Activated T-helper 17 cell treated with anti-CD3 and anti-CD28 coated beads, Interleukin-2, amount 50 U/mL, for 72 hours (primary cell): Measurements from ENCODE around the gene SPNS2. TPM values are rescaled to one million over a fixed set of nuclear protein-coding genes. Genes with fewer than 3 reads are reported as not detected.
A peak's percentile ranks its signal among the peaks of the same experiment; 100 is the strongest.

Experiments used
- ATAC-seq: fragments of 150-1000 bp; cut with Tn5 transposase; replicated peaks from 2 replicates; pipeline ENCODE4 v1.10.0; 2021; ENCODE audit warnings: mild to moderate bottlenecking, moderate library complexity
- H3K27ac Mint-ChIP-seq: one replicate; pipeline ENCODE4 v1.8.0; 2022; ENCODE audit warnings: mixed read lengths
- H3K27me3 Mint-ChIP-seq: one replicate; pipeline ENCODE4 v1.8.0; 2022; ENCODE audit warnings: mixed read lengths
- H3K36me3 Mint-ChIP-seq: one replicate; pipeline ENCODE4 v1.8.0; 2022; ENCODE audit warnings: low read depth, mild to moderate bottlenecking, mixed read lengths
- H3K4me1 Mint-ChIP-seq: one replicate; pipeline ENCODE4 v1.8.0; 2022; ENCODE audit warnings: mixed read lengths
- H3K4me3 Mint-ChIP-seq: one replicate; pipeline ENCODE4 v1.8.0; 2022; ENCODE audit warnings: mild to moderate bottlenecking, mixed read lengths
- H3K9me3 Mint-ChIP-seq: one replicate; pipeline ENCODE4 v1.8.0; 2022; ENCODE audit warnings: mixed read lengths
- total RNA-seq, 2 donors: library from RNA; stranded (reverse); gene quantifications; one replicate each; pipeline ENCODE4 v1.2.3, GENCODE V29; 2022

The SPNS2 gene
- total RNA-seq, 2 donors from 2014 or later = 0.45 TPM; not detected in 1

GRCh38 chr17:4550534-4551039 lies 51.9 kb downstream of the SPNS2 start:
- no peaks in the 10 kb centered on the region for H3K9me3 Mint-ChIP-seq
- H3K4me1 Mint-ChIP-seq = peaks cover 8% of the 10 kb centered on the region
- peak overlapping the region; percentile 63 for H3K27ac Mint-ChIP-seq
- H3K36me3 Mint-ChIP-seq = peaks cover 83% of the 10 kb centered on the region
- no peaks in the 10 kb centered on the region for H3K27me3 Mint-ChIP-seq
- no peak overlapping the region for H3K4me3 Mint-ChIP-seq
- no peak for ATAC-seq

DNA sequence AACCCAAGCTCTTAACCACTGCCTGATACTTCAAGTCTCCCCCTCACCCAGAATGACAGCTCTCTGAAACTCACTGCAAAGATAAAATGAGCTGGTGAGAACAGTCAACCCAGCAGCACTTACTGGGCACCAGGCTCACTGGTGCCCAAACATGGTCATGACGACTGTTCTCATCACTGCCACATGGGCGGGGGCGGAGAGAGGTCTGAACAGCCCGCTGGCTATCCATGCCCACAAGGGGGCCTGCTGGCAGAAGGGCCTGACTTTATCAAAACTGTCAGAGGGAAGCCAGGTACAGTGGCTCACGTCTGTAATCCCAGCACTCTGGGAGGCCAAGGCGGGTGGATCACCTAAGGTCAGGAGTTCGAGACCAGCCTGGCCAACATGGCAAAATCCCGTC lies 52.5 kb downstream of the SPNS2 start:
- H3K27ac Mint-ChIP-seq = peak overlapping the region; percentile 63
- H3K36me3 Mint-ChIP-seq = peaks cover 80% of the 10 kb centered on the region
- peaks cover 14% of the 10 kb centered on the region for H3K4me1 Mint-ChIP-seq
- H3K27me3 Mint-ChIP-seq = no peaks in the 10 kb centered on the region
- H3K9me3 Mint-ChIP-seq = no peaks in the 10 kb centered on the region
- ATAC-seq = no peak
- H3K4me3 Mint-ChIP-seq = no peak overlapping the region

DNA sequence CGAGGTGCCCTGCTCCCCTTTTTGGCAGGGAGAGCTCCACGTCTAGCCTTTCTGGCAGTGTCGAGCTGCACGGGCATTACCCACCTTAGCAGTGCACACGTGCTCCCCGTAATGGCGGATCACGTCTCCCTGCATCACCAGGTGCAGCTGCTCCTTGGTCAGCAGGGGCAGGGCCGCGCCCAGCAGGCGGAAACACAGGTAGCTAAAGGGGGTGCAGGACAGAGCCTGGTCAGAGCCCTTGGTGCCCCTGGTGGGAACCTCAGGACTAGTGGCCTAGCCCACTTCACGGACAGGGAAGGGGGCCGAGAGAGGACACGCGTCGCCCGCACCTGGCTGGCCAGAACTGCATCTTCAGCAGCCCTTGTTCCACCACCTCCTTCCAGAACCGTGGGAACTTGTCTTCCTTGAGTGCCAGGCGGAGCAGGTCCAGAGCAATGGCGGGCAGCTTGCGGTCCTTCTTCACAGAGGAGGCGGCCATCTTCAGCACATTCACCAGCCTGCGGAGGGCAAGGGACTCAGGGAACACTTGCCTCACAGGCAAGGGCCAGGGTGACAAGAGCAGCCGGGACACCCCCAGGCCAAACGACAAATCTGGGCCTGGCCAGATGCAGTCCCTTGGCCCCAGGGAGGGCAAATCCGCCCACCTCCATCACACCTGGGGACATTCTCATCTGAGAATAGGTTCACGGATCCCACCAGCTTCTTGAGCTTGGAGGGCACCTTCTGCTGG lies 53.3 kb downstream of the SPNS2 start:
- Mint-ChIP-seq H3K4me1 (peaks cover 16% of the 10 kb centered on the region), H3K36me3 (peaks cover 72% of the 10 kb centered on the region), H3K9me3 (no peaks in the 10 kb centered on the region), H3K27ac (no peak overlapping the region), H3K4me3 (no peak overlapping the region), H3K27me3 (no peaks in the 10 kb centered on the region)
- no peak for ATAC-seq

GRCh38 chr17:4553669-4554068 lies 55.0 kb downstream of the SPNS2 start:
- peak overlapping the region; percentile 92 for H3K4me3 Mint-ChIP-seq
- no peak overlapping the region for H3K27ac Mint-ChIP-seq
- H3K36me3 Mint-ChIP-seq = peaks cover 67% of the 10 kb centered on the region
- H3K27me3 Mint-ChIP-seq = no peaks in the 10 kb centered on the region
- no peaks in the 10 kb centered on the region for H3K9me3 Mint-ChIP-seq
- peaks cover 16% of the 10 kb centered on the region for H3K4me1 Mint-ChIP-seq
- no peak for ATAC-seq

DNA sequence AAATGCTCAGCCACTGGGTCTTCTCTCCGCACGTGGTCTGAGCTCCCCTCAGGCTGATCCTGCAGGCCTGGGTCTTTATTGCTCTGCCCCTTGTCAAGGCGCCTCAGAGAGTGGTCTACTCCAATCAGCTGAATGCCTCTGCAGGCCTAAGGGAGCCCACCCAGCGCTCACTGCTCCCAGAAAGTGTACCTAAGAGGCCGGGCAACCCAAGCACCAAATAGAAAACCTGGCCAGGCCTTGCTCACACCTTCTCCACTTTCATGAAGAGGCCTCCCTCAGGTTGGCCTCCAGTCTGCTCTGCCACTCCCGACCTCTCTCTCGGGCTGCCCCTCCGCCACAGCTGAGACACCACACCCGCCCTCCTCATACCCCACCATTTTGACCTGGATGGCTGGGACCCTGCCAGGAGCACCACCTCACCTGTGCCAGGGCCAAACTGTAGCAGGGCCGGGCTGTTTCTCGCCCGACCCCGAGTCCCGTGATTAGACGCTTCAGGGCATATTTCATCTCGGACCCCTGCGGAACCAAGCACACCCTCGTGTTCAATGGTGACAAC lies 55.8 kb downstream of the SPNS2 start:
- Mint-ChIP-seq H3K27me3 (no peaks in the 10 kb centered on the region), H3K27ac (peak overlapping the region; percentile 96), H3K4me1 (peaks cover 16% of the 10 kb centered on the region), H3K4me3 (peak overlapping the region; percentile 92), H3K9me3 (no peaks in the 10 kb centered on the region), H3K36me3 (peaks cover 60% of the 10 kb centered on the region)
- ATAC-seq = no peak

- Mint-ChIP-seq H3K27me3 (no peaks in the 10 kb centered on the region), H3K36me3 (peaks cover 53% of the 10 kb centered on the region), H3K4me1 (peaks cover 16% of the 10 kb centered on the region), H3K9me3 (no peaks in the 10 kb centered on the region), H3K27ac (peak within 1 kb of the TSS; percentile 96), H3K4me3 (peak within 1 kb of the TSS; percentile 92)
- peak; percentile 96 for ATAC-seq
These were observed 56.5 kb downstream of the SPNS2 start, which contains the start of gene MYBBP1A for GRCh38 chr17:4554997-4555799. Gene MYBBP1A, minus strand, starts transcription at chr17:4555384. Its CDS starts 60 bp downstream, at chr17:4555324.

- peaks cover 16% of the 10 kb centered on the region for H3K4me1 Mint-ChIP-seq
- peaks cover 44% of the 10 kb centered on the region for H3K36me3 Mint-ChIP-seq
- no peaks in the 10 kb centered on the region for H3K9me3 Mint-ChIP-seq
- peak overlapping the region; percentile 92 for H3K4me3 Mint-ChIP-seq
- ATAC-seq = no peak
- no peaks in the 10 kb centered on the region for H3K27me3 Mint-ChIP-seq
- peak overlapping the region; percentile 96 for H3K27ac Mint-ChIP-seq
These were observed 57.4 kb downstream of the SPNS2 start for GRCh38 chr17:4555873-4556759.

GRCh38 chr17:4556996-4557395 lies 58.3 kb downstream of the SPNS2 start:
- Mint-ChIP-seq H3K27me3 (no peaks in the 10 kb centered on the region), H3K27ac (peak overlapping the region; percentile 96), H3K4me1 (peaks cover 18% of the 10 kb centered on the region), H3K36me3 (peaks cover 35% of the 10 kb centered on the region), H3K4me3 (no peak overlapping the region), H3K9me3 (no peaks in the 10 kb centered on the region)
- no peak for ATAC-seq

DNA sequence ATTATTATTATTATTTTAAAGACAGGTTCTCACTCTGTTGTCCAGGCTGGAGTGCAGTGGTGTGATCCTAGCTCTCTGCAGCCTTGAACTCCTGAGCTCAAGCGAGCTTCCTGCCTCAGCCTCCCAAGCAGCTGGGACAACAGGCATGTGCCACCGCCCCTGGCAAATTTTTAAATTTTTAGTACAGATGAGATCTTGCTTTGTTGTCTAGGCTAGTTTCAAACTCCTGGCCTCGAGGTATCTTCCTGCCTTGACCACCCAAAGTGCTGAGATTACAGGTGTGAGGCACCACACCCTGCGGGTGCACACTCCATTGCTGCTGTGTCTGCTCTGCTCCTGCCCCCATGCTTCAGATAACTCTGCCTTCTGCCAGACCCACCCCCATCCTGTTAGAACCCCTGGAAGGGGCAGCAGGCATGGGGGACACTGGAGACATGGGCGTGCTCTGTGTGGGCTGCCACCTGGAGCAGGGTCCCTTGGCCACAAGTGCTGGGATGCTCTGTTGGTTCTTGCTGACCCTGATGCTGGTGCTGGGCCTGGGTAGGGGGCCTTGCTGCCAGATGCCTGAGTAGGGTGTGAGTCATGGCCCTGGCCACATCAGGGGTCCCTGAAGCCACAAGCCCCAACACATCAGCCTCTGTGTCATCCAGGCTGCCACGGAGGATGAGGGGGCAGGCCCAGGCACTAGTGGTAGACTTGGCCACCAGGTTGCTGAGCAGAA lies 59.1 kb downstream of the SPNS2 start:
- Mint-ChIP-seq H3K27me3 (no peaks in the 10 kb centered on the region), H3K9me3 (no peaks in the 10 kb centered on the region), H3K4me3 (no peak overlapping the region), H3K4me1 (peaks cover 26% of the 10 kb centered on the region), H3K27ac (peak overlapping the region; percentile 36), H3K36me3 (peaks cover 27% of the 10 kb centered on the region)
- no peak for ATAC-seq

- Mint-ChIP-seq H3K36me3 (peaks cover 20% of the 10 kb centered on the region), H3K27ac (no peak overlapping the region), H3K4me3 (no peak overlapping the region), H3K27me3 (no peaks in the 10 kb centered on the region), H3K4me1 (peaks cover 32% of the 10 kb centered on the region), H3K9me3 (no peaks in the 10 kb centered on the region)
- no peak for ATAC-seq
These were observed 59.8 kb downstream of the SPNS2 start for GRCh38 chr17:4558347-4558971.

GRCh38 chr17:4559139-4559791 lies 60.6 kb downstream of the SPNS2 start:
- H3K4me3 Mint-ChIP-seq = no peak overlapping the region
- no peak overlapping the region for H3K27ac Mint-ChIP-seq
- H3K9me3 Mint-ChIP-seq = no peaks in the 10 kb centered on the region
- no peaks in the 10 kb centered on the region for H3K27me3 Mint-ChIP-seq
- H3K36me3 Mint-ChIP-seq = peaks cover 12% of the 10 kb centered on the region
- peaks cover 29% of the 10 kb centered on the region for H3K4me1 Mint-ChIP-seq
- ATAC-seq = no peak

DNA sequence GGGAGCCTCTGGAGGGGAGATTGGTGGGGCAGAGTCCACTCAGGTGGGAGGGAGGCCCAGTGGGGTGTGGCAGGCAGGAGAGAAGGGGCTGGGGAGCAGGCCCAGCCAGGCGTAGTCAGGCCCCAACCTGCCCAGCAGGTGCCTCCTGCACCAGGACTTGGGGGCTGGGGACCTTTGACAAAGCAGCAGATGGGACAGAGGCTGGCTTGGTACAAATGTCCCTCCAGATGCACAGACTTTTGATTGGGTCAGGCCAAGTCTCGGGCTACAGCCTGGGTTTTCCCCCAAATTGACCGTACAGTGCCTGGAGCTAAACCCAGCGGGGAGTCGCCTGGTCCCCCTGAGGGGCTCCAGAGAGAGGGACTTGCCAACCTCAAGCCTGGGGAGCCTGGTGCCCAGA lies 61.3 kb downstream of the SPNS2 start:
- ATAC-seq = no peak
- Mint-ChIP-seq H3K36me3 (peaks cover 5% of the 10 kb centered on the region), H3K9me3 (no peaks in the 10 kb centered on the region), H3K27ac (no peak overlapping the region), H3K4me3 (no peak overlapping the region), H3K4me1 (peaks cover 29% of the 10 kb centered on the region), H3K27me3 (no peaks in the 10 kb centered on the region)

GRCh38 chr17:4560421-4560820 lies 61.7 kb downstream of the SPNS2 start, which contains the start of gene GGT6:
Gene GGT6, minus strand, starts transcription at chr17:4560577. Its CDS starts 56 bp downstream, at chr17:4560521.
- no peaks in the 10 kb centered on the region for H3K27me3 Mint-ChIP-seq
- H3K36me3 Mint-ChIP-seq = peaks cover under 1% of the 10 kb centered on the region
- H3K27ac Mint-ChIP-seq = peak within 1 kb of the TSS; percentile 92
- no peaks in the 10 kb centered on the region for H3K9me3 Mint-ChIP-seq
- no peak for ATAC-seq
- peaks cover 29% of the 10 kb centered on the region for H3K4me1 Mint-ChIP-seq
- no peak within 1 kb of the TSS for H3K4me3 Mint-ChIP-seq
